GM12878 (cell line): ENCODE results near the gene SMG9. TPM values are rescaled to one million over a fixed set of nuclear protein-coding genes. Genes with fewer than 3 reads are reported as not detected.

Experiments used
- CHD1 ChIP-seq: IDR thresholded peaks from 2 replicates; pipeline ENCODE4 v1.6.1; 2012; ENCODE audit warnings: low read depth, low read length, improper control_type of control experiment
- ESRRA ChIP-seq: IDR thresholded peaks from 2 replicates; pipeline ENCODE4 v1.6.1; 2012; ENCODE audit warnings: mild to moderate bottlenecking, low read length, improper control_type of control experiment
- MYC ChIP-seq: IDR thresholded peaks from 2 replicates; pipeline ENCODE4 v1.6.1; 2011; ENCODE audit warnings: mild to moderate bottlenecking, low read length, moderate library complexity, inconsistent platforms; ENCODE audit not compliant: insufficient read depth, insufficient replicate concordance, insufficient read length, severe bottlenecking
- NFYA ChIP-seq: IDR thresholded peaks from 2 replicates; pipeline ENCODE4 v1.6.1; 2011; ENCODE audit warnings: low read depth, mild to moderate bottlenecking, low read length, improper control_type of control experiment, borderline replicate concordance
- NRF1 ChIP-seq: conservative IDR thresholded peaks from 2 replicates; pipeline ENCODE4 v1.6.1; 2011; ENCODE audit warnings: mild to moderate bottlenecking, low read depth, low read length, improper control_type of control experiment
- STAT1 ChIP-seq: fragments of 450-650 bp; conservative IDR thresholded peaks from 2 replicates; pipeline ENCODE4 v1.6.1; 2014; ENCODE audit warnings: antibody characterized with exemption, mild to moderate bottlenecking
- TARDBP ChIP-seq: IDR thresholded peaks from 2 replicates; pipeline ENCODE4 v1.6.1; 2016; ENCODE audit warnings: borderline replicate concordance
- YBX1 ChIP-seq: fragments of 450-650 bp; IDR thresholded peaks from 2 replicates; pipeline ENCODE4 v1.6.1; 2016; ENCODE audit warnings: antibody characterized with exemption
- polyA plus RNA-seq, 11 experiments: library from polyadenylated mRNA; depleted of rRNA in 4 of 11; unstranded in 6 of 11; stranded (reverse) in 5 of 11; fragments of >200 nt; fragmentation: Nextera tagmentation in 4 of 11; fragmentation: Illumina TruSeq in 1 of 11; extraction: Ambion mirVana in 4 of 11; extraction: Trizol in 1 of 11; gene quantifications; 1 replicate in 1 of 11; 2 replicates in 10 of 11; pipeline versions ENCODE4 v1.2.1 to v1.2.3, GENCODE V29; 2011 to 2016; ENCODE audit warnings: inconsistent platforms in 2 of 11, missing spikeins in 2 of 11, low read depth in 1 of 11
- total RNA-seq, 4 experiments: library from RNA; depleted of rRNA in 3 of 4; stranded (reverse); fragments of >200 nt in 3 of 4; fragmentation: Illumina TruSeq in 1 of 4; extraction: Trizol in 1 of 4; gene quantifications; 2 replicates each; pipeline versions ENCODE4 v1.2.1 to v1.2.3, GENCODE V29; 2013 to 2021
- TF ChIP-seq, protein P1 (sequence below): IDR thresholded peaks from 2 replicates; pipeline ENCODE4 v1.6.1; 2012; ENCODE audit warnings: low read length, inconsistent platforms
- TF ChIP-seq, protein P2 (sequence below): IDR thresholded peaks from 2 replicates; pipeline ENCODE4 v1.6.1; 2012; ENCODE audit warnings: mild to moderate bottlenecking, low read depth, low read length
- TF ChIP-seq, protein P3 (sequence below): fragments of 450-650 bp; IDR thresholded peaks from 2 replicates; pipeline ENCODE4 v1.6.1; 2017; ENCODE audit warnings: low read depth, mild to moderate bottlenecking, moderate library complexity
- TF ChIP-seq, protein P4 (sequence below): IDR thresholded peaks from 2 replicates; pipeline ENCODE4 v1.6.1; 2011; ENCODE audit warnings: borderline replicate concordance, low read depth, mild to moderate bottlenecking, moderate library complexity, low read length; ENCODE audit not compliant: insufficient read depth, poor library complexity, severe bottlenecking
- TF ChIP-seq, protein P5 (sequence below): IDR thresholded peaks from 2 replicates; pipeline ENCODE4 v1.6.1; 2011; ENCODE audit warnings: low read depth, low read length, improper control_type of control experiment, borderline replicate concordance

Gene SMG9
- total and polyA plus RNA-seq, 10 of the 15 experiments (the other 5 are each of a cell fraction or from before 2014, with no cell fraction given), result 0.69 to 52.2 (median 28.1) TPM

- TF ChIP-seq, protein P1, sequence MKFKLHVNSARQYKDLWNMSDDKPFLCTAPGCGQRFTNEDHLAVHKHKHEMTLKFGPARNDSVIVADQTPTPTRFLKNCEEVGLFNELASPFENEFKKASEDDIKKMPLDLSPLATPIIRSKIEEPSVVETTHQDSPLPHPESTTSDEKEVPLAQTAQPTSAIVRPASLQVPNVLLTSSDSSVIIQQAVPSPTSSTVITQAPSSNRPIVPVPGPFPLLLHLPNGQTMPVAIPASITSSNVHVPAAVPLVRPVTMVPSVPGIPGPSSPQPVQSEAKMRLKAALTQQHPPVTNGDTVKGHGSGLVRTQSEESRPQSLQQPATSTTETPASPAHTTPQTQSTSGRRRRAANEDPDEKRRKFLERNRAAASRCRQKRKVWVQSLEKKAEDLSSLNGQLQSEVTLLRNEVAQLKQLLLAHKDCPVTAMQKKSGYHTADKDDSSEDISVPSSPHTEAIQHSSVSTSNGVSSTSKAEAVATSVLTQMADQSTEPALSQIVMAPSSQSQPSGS, result peak; percentile 95
- TF ChIP-seq MYC, result no peak
- TF ChIP-seq, protein P2, sequence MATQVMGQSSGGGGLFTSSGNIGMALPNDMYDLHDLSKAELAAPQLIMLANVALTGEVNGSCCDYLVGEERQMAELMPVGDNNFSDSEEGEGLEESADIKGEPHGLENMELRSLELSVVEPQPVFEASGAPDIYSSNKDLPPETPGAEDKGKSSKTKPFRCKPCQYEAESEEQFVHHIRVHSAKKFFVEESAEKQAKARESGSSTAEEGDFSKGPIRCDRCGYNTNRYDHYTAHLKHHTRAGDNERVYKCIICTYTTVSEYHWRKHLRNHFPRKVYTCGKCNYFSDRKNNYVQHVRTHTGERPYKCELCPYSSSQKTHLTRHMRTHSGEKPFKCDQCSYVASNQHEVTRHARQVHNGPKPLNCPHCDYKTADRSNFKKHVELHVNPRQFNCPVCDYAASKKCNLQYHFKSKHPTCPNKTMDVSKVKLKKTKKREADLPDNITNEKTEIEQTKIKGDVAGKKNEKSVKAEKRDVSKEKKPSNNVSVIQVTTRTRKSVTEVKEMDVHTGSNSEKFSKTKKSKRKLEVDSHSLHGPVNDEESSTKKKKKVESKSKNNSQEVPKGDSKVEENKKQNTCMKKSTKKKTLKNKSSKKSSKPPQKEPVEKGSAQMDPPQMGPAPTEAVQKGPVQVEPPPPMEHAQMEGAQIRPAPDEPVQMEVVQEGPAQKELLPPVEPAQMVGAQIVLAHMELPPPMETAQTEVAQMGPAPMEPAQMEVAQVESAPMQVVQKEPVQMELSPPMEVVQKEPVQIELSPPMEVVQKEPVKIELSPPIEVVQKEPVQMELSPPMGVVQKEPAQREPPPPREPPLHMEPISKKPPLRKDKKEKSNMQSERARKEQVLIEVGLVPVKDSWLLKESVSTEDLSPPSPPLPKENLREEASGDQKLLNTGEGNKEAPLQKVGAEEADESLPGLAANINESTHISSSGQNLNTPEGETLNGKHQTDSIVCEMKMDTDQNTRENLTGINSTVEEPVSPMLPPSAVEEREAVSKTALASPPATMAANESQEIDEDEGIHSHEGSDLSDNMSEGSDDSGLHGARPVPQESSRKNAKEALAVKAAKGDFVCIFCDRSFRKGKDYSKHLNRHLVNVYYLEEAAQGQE, result no peak
- TF ChIP-seq CHD1, result no peak; the same call in 1 of the 2 replicates
- TF ChIP-seq TARDBP, result peak; percentile 83
- no peak for TF ChIP-seq STAT1
- no peak for TF ChIP-seq YBX1
- no peak for TF ChIP-seq NFYA
- TF ChIP-seq NRF1, result no peak
- TF ChIP-seq, protein P3, sequence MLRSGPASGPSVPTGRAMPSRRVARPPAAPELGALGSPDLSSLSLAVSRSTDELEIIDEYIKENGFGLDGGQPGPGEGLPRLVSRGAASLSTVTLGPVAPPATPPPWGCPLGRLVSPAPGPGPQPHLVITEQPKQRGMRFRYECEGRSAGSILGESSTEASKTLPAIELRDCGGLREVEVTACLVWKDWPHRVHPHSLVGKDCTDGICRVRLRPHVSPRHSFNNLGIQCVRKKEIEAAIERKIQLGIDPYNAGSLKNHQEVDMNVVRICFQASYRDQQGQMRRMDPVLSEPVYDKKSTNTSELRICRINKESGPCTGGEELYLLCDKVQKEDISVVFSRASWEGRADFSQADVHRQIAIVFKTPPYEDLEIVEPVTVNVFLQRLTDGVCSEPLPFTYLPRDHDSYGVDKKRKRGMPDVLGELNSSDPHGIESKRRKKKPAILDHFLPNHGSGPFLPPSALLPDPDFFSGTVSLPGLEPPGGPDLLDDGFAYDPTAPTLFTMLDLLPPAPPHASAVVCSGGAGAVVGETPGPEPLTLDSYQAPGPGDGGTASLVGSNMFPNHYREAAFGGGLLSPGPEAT, result peak; percentile 98
- no peak for TF ChIP-seq ESRRA
- TF ChIP-seq, protein P4, sequence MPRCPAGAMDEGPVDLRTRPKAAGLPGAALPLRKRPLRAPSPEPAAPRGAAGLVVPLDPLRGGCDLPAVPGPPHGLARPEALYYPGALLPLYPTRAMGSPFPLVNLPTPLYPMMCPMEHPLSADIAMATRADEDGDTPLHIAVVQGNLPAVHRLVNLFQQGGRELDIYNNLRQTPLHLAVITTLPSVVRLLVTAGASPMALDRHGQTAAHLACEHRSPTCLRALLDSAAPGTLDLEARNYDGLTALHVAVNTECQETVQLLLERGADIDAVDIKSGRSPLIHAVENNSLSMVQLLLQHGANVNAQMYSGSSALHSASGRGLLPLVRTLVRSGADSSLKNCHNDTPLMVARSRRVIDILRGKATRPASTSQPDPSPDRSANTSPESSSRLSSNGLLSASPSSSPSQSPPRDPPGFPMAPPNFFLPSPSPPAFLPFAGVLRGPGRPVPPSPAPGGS, result peak; percentile 96
- TF ChIP-seq, protein P5, sequence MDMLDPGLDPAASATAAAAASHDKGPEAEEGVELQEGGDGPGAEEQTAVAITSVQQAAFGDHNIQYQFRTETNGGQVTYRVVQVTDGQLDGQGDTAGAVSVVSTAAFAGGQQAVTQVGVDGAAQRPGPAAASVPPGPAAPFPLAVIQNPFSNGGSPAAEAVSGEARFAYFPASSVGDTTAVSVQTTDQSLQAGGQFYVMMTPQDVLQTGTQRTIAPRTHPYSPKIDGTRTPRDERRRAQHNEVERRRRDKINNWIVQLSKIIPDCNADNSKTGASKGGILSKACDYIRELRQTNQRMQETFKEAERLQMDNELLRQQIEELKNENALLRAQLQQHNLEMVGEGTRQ, result no peak
Observed at GRCh38 chr19:43765109-43765876, 10.5 kb upstream of the SMG9 start (continued).
